Calu3 (cell line): Measurements from ENCODE around the gene POMT2. TPM values are rescaled to one million over a fixed set of nuclear protein-coding genes. Genes with fewer than 3 reads are reported as not detected.

ENCODE experiments used
- BruUV-seq: library from RNA; stranded (reverse); fragments of 400-500 nt; replicated peaks from 2 replicates; lab custom pipeline; 2021; lab: Mats Ljungman, UMichigan
- CTCF ChIA-PET: fragments of 300-600 bp; sonication (Branson Sonifier 250); formaldehyde crosslinking; loops from one replicate; lab custom pipeline; 2022; ENCODE audit warnings: antibody characterized with exemption; lab: Charles Lee
- DNase-seq: peaks from one replicate; pipeline ENCODE4 v3.0.0; 2022
- H3K27ac Mint-ChIP-seq: one replicate; pipeline ENCODE4 v1.8.0; 2022; ENCODE audit warnings: mixed read lengths; ENCODE audit not compliant: unreplicated experiment
- H3K27me3 Mint-ChIP-seq: one replicate; pipeline ENCODE4 v1.8.0; 2022; ENCODE audit warnings: mixed read lengths; ENCODE audit not compliant: unreplicated experiment
- H3K36me3 Mint-ChIP-seq: one replicate; pipeline ENCODE4 v1.8.0; 2022; ENCODE audit warnings: mild to moderate bottlenecking, moderate library complexity, mixed read lengths; ENCODE audit not compliant: insufficient read depth, unreplicated experiment
- H3K4me1 Mint-ChIP-seq: one replicate; pipeline ENCODE4 v1.8.0; 2022; ENCODE audit warnings: mild to moderate bottlenecking, low read depth, mixed read lengths; ENCODE audit not compliant: unreplicated experiment
- H3K4me3 Mint-ChIP-seq: one replicate; pipeline ENCODE4 v1.8.0; 2022; ENCODE audit warnings: mild to moderate bottlenecking, low read depth, moderate library complexity, mixed read lengths; ENCODE audit not compliant: unreplicated experiment
- H3K9me3 Mint-ChIP-seq: one replicate; pipeline ENCODE4 v1.8.0; 2022; ENCODE audit warnings: low read depth, mixed read lengths; ENCODE audit not compliant: unreplicated experiment
- CTCF ChIP-seq: fragments of 200-600 bp; IDR thresholded peaks from one replicate; pipeline ENCODE4 v1.8.0; 2022; ENCODE audit warnings: antibody characterized with exemption; ENCODE audit not compliant: unreplicated experiment
- intact Hi-C: fragments of 100-400 bp; cut with micrococcal nuclease; formaldehyde crosslinking; loops from one replicate; pipeline ENCODE4 v1.10.0; 2022; ENCODE audit not compliant: unreplicated experiment
- total RNA-seq: library from RNA; stranded (reverse); gene quantifications from 2 replicates; pipeline ENCODE4 v1.2.3, GENCODE V29; 2022

The POMT2 gene
- total RNA-seq, 1 experiment from 2014 or later: 21.7 TPM

- intact Hi-C loops: no loop called here
- CTCF ChIA-PET: no interaction called here
- Mint-ChIP-seq H3K4me3 (no peak overlapping the region), H3K4me1 (no peaks in the 10 kb centered on the region), H3K9me3 (no peaks in the 10 kb centered on the region), H3K36me3 (no peaks in the 10 kb centered on the region), H3K27ac (no peak overlapping the region), H3K27me3 (peaks cover 74% of the 10 kb centered on the region)
- BruUV-seq: no TSS peak
- TF ChIP-seq CTCF: no peak
- no peak for DNase-seq
Measured at GRCh38 chr14:77238996-77239395, 81.7 kb downstream of the POMT2 start.

DNA sequence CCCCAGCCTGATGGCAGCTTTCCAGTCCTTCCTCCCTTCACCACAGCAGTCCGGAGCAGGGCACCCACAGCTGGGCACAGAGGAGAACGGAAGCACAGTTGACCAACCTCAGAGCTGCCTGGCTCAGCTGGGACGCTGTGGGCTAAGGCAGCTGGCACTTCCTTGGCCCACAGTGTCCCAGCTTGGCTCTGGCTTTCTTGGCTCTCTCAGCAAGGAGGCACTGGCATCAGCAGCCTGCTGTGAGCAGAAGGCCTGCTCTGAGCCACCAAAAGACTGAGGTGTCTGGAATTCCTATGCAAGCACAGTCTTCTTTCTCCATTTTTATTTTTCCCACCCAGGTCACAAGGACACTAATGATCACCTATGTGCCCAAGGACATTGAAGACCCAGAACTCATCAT, 82.3 kb downstream of the POMT2 start:
- Mint-ChIP-seq H3K36me3 (no peaks in the 10 kb centered on the region), H3K9me3 (no peaks in the 10 kb centered on the region), H3K27me3 (peaks cover 74% of the 10 kb centered on the region), H3K27ac (no peak overlapping the region), H3K4me3 (no peak overlapping the region), H3K4me1 (no peaks in the 10 kb centered on the region)
- intact Hi-C loops: no loop called here
- DNase-seq: no peak
- CTCF ChIA-PET: no interaction called here
- BruUV-seq: no TSS peak
- no peak for TF ChIP-seq CTCF

GRCh38 chr14:77236814-77237213, 83.9 kb downstream of the POMT2 start:
- Mint-ChIP-seq H3K27me3 (peaks cover 74% of the 10 kb centered on the region), H3K27ac (no peak overlapping the region), H3K36me3 (no peaks in the 10 kb centered on the region), H3K9me3 (no peaks in the 10 kb centered on the region), H3K4me1 (no peaks in the 10 kb centered on the region), H3K4me3 (no peak overlapping the region)
- CTCF ChIA-PET: no interaction called here
- intact Hi-C loops: no loop called here
- no TSS peak for BruUV-seq
- no peak for TF ChIP-seq CTCF
- no peak for DNase-seq

- no peak overlapping the region for H3K27ac Mint-ChIP-seq
- H3K36me3 Mint-ChIP-seq: no peaks in the 10 kb centered on the region
- no peak for TF ChIP-seq CTCF
- intact Hi-C loops: no loop called here
- DNase-seq: no peak
- BruUV-seq: no TSS peak
- no peak overlapping the region for H3K4me3 Mint-ChIP-seq
- no peaks in the 10 kb centered on the region for H3K4me1 Mint-ChIP-seq
- H3K27me3 Mint-ChIP-seq: peaks cover 74% of the 10 kb centered on the region
- H3K9me3 Mint-ChIP-seq: no peaks in the 10 kb centered on the region
- CTCF ChIA-PET: no interaction called here
Measured at GRCh38 chr14:77231721-77232120, 89.0 kb downstream of the POMT2 start.
